HUDEP-2 (cell line): Measurements from ENCODE around the gene KRT71.
A peak's percentile ranks its signal among the peaks of the same experiment; 100 is the strongest.
"Not testable (repeated sequence)": the region's sequence is repeated elsewhere in the genome, so short reads cannot be mapped to it uniquely, and the experiment has no call there.

Source experiments
- DNase-seq, 76 experiments: peaks; one replicate each; lab custom pipeline; 2025; ENCODE audit not compliant: unreplicated experiment in 76 of 76; lab: John Stamatoyannopoulos, UW

The KRT71 gene

DNA sequence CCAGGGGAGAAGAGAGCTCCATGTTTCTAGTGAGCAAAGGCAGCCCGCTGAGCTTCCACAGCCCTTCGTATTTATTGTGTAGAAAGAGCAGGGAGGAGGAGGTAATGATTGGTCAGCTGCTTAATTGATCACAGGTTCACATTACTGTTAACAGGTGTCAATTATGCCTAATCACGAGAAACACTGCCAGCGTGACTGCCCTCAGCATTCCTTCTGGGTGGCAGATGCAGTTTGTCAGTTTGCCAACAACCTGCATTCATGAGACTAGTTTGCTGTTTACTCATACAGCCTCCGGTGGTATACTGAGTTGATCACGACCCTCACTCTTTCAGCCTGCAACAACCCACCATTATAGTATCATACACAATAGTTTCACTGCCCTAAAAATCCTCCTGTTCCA lies 52.4 kb downstream of the KRT71 start:
- not testable (repeated sequence) for DNase-seq

DNA sequence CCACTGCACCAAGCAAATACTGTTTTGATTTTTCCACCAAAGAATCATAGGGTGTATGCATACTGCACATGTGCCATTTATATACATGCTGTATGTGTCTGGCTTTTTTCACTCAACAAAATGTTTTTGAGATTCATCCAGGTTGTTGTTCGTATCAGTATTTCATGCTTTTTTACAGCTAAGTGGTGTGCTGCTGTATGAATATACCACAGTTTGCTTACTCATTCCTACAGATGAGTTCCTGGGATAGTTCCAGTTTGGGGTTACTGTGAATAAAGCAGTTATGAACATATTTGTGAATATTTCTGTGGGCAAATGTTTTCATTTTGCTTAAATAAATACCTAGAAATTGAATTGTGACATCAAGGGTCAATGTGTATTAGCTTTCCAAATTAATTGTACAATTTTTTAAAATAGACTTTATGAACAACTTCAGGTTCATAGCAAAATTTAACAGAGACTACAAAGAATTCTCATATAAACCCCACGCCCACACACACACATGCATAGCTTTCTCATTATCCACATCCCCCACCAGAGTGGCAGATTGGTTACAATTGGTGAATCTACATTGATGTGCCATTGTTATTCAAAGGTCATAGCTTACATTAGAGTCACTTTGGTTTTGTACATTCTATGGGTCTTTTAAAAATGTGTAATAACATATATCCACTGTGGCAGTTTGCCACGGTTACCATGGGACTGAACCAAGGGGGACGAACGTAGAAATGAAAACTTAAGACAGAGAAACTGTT lies 53.0 kb downstream of the KRT71 start:
- no peak for DNase-seq

DNA sequence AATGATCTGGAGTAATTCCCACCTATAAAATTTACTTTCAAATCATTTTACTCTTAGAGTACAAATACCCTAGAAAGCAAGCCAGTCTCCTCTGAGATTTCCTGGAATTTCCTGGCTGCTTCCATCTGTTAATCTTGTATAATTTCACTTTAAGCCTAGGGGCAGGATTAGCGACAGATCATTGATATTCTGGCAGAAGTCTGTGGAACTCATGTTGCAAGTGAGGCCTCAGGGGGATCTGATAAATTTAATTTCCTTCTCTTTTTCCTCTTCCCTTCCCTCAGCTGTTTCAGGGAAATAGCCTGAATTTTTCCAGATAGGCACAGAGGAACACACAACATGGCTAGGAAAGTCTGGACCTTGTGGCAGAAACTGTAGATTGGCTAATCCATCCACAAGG lies 54.0 kb downstream of the KRT71 start:
- no peak for DNase-seq

DNA sequence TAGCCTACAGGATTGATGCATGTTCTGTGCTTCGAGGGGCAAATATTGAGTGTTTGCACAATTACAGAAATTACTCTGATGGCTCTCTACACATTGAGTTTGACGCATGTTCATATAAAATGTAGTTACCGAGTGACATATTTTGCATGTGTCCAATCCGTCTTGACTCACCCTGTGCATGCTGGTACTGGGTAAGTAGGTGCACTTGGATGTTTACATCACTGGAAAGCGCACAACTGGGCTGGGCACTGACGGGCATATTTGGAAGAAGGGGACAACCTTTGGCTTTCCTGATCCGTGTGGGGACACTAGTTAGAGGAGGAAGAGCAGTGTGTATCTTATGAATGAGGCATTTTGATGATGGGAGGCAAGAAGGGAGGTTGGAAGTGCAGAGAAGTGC lies 55.0 kb downstream of the KRT71 start:
- no peak for DNase-seq

DNA sequence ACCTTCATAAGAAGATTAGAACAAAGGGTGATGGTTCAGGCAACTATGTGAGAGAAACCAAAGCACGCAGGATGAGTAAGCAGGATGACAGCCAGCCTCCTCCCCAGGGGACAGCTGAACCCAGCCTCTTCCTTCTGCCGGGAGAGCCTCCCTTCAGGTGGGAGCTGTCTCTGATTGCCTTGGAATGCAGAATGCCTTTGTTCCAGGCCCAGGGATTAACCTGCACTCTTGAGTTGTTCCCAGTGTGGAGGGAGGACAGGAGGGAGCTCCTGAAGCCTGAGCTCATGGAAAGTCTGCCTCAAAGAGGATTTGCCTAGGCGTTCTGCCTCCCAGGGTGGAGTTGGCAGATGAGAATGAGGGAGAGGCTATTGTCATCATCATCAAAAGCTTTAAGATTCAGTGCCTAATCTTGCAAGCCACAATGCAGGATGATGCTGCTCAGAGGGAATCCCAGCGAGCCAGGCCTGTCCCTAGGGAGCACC lies 56.3 kb downstream of the KRT71 start:
- DNase-seq = no peak

DNA sequence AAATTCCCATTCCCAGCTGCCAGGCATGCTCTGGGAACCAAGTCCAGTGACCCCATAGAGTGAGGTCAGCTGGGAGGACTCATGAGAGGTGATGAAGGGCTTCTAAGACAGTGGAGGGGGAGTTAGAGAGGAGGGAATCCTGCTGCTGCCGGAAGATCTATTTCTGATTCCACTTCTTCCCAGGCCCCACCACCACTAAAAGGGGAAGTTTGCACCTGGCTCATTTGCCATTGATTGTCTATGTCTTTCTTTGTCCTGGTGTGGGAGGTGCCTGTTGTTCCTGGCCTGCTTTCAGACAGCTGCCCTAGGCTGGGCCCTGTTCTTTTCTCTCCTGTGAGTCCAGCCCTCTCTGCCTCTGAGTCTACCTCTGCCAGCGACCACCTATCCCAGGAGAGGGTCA lies 56.9 kb downstream of the KRT71 start:
- DNase-seq = no peak

DNA sequence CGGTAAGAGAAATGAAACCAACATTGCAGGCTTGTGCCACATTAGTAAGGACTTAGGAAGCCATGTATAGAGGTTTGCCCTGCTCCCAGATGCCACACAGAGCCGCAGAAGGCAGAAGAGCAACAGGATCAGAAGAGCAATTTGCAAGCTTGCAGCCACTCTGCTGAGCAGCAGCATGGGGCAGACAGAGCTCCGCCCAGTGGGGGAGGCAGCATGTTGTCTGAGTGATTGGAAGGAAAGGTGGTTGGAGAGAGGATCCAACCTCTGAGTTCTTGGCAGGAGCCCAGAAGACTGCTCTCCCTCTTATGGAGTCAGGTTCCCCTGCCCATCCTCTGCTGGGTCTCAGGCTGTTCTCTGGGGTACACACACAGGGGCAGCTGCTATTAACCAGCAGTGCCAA lies 57.6 kb downstream of the KRT71 start:
- peak in 6 of 76 experiments; percentile 1 to 25 (median 5) for DNase-seq

DNA sequence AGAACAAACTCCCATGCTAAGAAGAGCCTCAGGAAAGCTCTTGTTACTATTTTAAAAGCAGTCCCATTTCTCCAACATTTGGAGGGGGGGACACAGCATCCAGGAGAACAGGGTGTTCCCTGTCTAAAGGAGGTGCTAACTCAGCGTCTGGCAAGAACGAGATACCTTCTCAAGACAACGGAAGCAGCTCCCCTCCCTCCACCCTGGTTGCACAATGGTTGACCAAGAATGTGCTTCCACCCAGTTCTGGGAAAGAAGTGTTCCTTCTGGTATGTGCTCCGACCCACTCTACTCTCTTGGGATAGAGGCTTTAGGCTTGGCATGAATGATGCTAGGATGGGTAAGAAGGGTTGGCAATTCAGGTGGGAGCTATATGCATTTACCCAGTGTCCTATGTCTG lies 58.4 kb downstream of the KRT71 start:
- DNase-seq = no peak

DNA sequence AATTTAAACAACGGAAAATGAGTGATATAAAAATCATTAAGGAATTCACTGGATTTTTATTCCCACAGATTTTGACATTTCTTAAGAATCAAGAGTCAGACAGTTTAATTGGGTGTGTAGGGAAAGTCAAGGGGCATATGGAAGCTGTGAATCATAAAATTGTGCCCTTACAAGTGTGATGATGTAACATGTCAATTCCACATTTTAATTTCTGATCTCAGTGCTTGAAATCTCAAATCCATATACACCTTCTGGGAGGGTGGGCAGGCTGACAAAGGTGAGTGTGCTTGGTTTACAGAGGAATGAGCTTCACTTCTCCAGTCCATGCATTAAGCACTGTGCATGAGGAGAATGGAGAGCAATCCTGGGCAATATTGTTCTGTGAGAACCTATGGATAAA lies 58.8 kb downstream of the KRT71 start:
- no peak for DNase-seq
